ENCODE results near the gene KSR2.

DNA sequence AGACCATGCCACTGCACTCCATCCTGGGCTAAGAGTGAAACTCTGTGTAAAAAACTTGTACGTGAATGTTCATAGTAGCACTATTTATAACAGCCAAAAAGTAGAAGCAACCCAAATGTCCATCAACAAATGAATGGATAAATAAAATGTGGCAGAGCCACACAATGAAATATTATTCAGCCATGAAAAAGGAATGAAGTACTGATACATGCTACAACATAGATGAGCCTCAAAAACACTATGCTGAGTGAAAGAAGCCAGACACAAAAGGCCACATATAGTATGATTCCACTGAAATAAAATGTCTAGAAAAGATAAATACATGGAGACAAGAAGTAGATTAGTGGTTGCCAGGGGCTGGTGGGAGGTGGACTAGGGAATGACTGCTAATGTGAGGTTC lies 72.8 kb downstream of the KSR2 start:
- TF ChIP-seq, protein P1, sequence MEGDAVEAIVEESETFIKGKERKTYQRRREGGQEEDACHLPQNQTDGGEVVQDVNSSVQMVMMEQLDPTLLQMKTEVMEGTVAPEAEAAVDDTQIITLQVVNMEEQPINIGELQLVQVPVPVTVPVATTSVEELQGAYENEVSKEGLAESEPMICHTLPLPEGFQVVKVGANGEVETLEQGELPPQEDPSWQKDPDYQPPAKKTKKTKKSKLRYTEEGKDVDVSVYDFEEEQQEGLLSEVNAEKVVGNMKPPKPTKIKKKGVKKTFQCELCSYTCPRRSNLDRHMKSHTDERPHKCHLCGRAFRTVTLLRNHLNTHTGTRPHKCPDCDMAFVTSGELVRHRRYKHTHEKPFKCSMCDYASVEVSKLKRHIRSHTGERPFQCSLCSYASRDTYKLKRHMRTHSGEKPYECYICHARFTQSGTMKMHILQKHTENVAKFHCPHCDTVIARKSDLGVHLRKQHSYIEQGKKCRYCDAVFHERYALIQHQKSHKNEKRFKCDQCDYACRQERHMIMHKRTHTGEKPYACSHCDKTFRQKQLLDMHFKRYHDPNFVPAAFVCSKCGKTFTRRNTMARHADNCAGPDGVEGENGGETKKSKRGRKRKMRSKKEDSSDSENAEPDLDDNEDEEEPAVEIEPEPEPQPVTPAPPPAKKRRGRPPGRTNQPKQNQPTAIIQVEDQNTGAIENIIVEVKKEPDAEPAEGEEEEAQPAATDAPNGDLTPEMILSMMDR (IDR thresholded peaks at IDR 0.05): no peak
- TF ChIP-seq POLR2AphosphoS5 (IDR thresholded peaks at IDR 0.05) (no peak), POLR2A (IDR thresholded peaks at IDR 0.05) (no peak), EP300 (IDR thresholded peaks at IDR 0.05) (no peak)
